H1 (cell line): ENCODE measurements around the gene TADA1. TPM values are rescaled to one million over a fixed set of nuclear protein-coding genes. Genes with fewer than 3 reads are reported as not detected.
A peak's percentile ranks its signal among the peaks of the same experiment; 100 is the strongest.

ENCODE experiments used
- CTCF ChIA-PET: fragments of 300-600 bp; sonication (Branson Sonifier 250); formaldehyde crosslinking; loops from one replicate; lab custom pipeline; 2021; ENCODE audit not compliant: partially characterized antibody; lab: Charles Lee
- POLR2A ChIA-PET: fragments of 300-600 bp; sonication (Branson Sonifier 250); formaldehyde crosslinking; loops from one replicate; lab custom pipeline; 2021; ENCODE audit warnings: inconsistent platforms; ENCODE audit not compliant: partially characterized antibody; lab: Charles Lee
- DNase-seq, 2 experiments: peaks; one replicate each; pipeline versions ENCODE4 v3.0.0 to v3.0.0-alpha.2; 2010 to 2022; ENCODE audit warnings: low spot score in 2 of 2, low read depth in 1 of 2, mixed read lengths in 1 of 2
- FAIRE-seq: peaks from 2 replicates; lab custom pipeline; 2011; peaks lifted over from hg19 to GRCh38; lab: Jason Lieb, UNC
- H2AFZ ChIP-seq: 2 replicates; pipeline ENCODE4 v1.8.1; 2012; ENCODE audit warnings: low read length, inconsistent platforms
- H2AK5ac ChIP-seq: 2 replicates; pipeline ENCODE4 v1.6.1; 2013; ENCODE audit warnings: low read depth, low read length
- H2BK120ac ChIP-seq: replicated peaks from 2 replicates; pipeline ENCODE3; 2013; ENCODE audit warnings: low read depth, low read length, inconsistent platforms
- H2BK12ac ChIP-seq: 2 replicates; pipeline ENCODE4 v1.6.1; 2013; ENCODE audit warnings: low read depth, low read length
- H2BK15ac ChIP-seq: 2 replicates; pipeline ENCODE4 v1.6.1; 2013; ENCODE audit warnings: low read length
- H2BK20ac ChIP-seq: 2 replicates; pipeline ENCODE4 v1.6.1; 2013; ENCODE audit warnings: low read length
- H2BK5ac ChIP-seq: 2 replicates; pipeline ENCODE4 v1.6.1; 2013; ENCODE audit warnings: low read depth, low read length
- H3K14ac ChIP-seq: 2 replicates; pipeline ENCODE4 v1.6.1; 2013; ENCODE audit warnings: inconsistent platforms; ENCODE audit not compliant: insufficient read length
- H3K18ac ChIP-seq: 2 replicates; pipeline ENCODE4 v1.6.1; 2013; ENCODE audit warnings: low read length; ENCODE audit errors: extremely low read depth
- H3K23ac ChIP-seq: 2 replicates; pipeline ENCODE4 v1.6.1; 2013; ENCODE audit warnings: inconsistent platforms; ENCODE audit not compliant: insufficient read length
- H3K23me2 ChIP-seq: 2 replicates; pipeline ENCODE4 v1.6.1; 2013; ENCODE audit warnings: low read depth, low read length
- H3K27ac ChIP-seq: 2 replicates; pipeline ENCODE4 v1.6.1; 2011; ENCODE audit warnings: low read depth, low read length, inconsistent platforms
- H3K27me3 ChIP-seq, 4 experiments: replicated peaks in 1 of 4; 1 replicate in 1 of 4; 2 replicates in 3 of 4; pipeline versions ENCODE4 v1.6.1 to v1.8.1; 2011 to 2013; ENCODE audit warnings: low read length in 3 of 4, mild to moderate bottlenecking in 3 of 4, inconsistent platforms in 2 of 4, mixed read lengths in 2 of 4, moderate library complexity in 1 of 4; ENCODE audit not compliant: control insufficient read depth in 3 of 4, insufficient read depth in 3 of 4; ENCODE audit errors: extremely low read depth in 1 of 4
- H3K36me3 ChIP-seq, 4 experiments: 2 replicates each; pipeline versions ENCODE4 v1.6.1 to v1.8.1; 2011 to 2013; ENCODE audit warnings: mild to moderate bottlenecking in 4 of 4, low read length in 3 of 4, moderate library complexity in 2 of 4, control low read depth in 1 of 4, inconsistent platforms in 1 of 4; ENCODE audit not compliant: insufficient read depth in 4 of 4, control insufficient read depth in 2 of 4
- H3K4ac ChIP-seq: replicated peaks from 2 replicates; pipeline ENCODE3; 2013; ENCODE audit warnings: low read length, low read depth, mixed read lengths, inconsistent platforms; ENCODE audit not compliant: insufficient read length
- H3K4me1 ChIP-seq, 4 experiments: replicated peaks in 1 of 4; 1 replicate in 1 of 4; 2 replicates in 3 of 4; pipeline versions ENCODE4 v1.6.1 to v1.8.1; 2011 to 2013; ENCODE audit warnings: low read length in 3 of 4, inconsistent platforms in 2 of 4, mixed read lengths in 1 of 4; ENCODE audit not compliant: insufficient read depth in 4 of 4, control insufficient read depth in 3 of 4
- H3K4me2 ChIP-seq, 2 experiments: 2 replicates each; pipeline versions ENCODE4 v1.6.1 to v1.8.1; 2011 to 2013; ENCODE audit warnings: low read depth in 2 of 2, low read length in 2 of 2, control low read depth in 1 of 2, inconsistent platforms in 1 of 2, mild to moderate bottlenecking in 1 of 2; ENCODE audit not compliant: insufficient read depth in 1 of 2
- H3K4me3 ChIP-seq, 4 experiments: fragments of 200-600, 300-600 bp in 1 of 4; sonication (generic), shearing (Covaris generic), sonication (Bioruptor Twin) in 1 of 4; 2 replicates each; pipeline versions ENCODE4 v1.5.1 to v1.8.1; 2011 to 2016; ENCODE audit warnings: low read length in 4 of 4, low read depth in 3 of 4, control low read depth in 2 of 4, inconsistent platforms in 2 of 4, mild to moderate bottlenecking in 2 of 4, mixed read lengths in 1 of 4, moderate library complexity in 1 of 4; ENCODE audit not compliant: insufficient read depth in 2 of 4; ENCODE audit errors: extremely low read depth in 1 of 4
- H3K56ac ChIP-seq: replicated peaks from 2 replicates; pipeline ENCODE3; 2013; ENCODE audit warnings: low read depth, mild to moderate bottlenecking, mixed read lengths, low read length, inconsistent platforms; ENCODE audit not compliant: insufficient read length
- H3K79me1 ChIP-seq: 2 replicates; pipeline ENCODE4 v1.6.1; 2013; ENCODE audit warnings: low read depth, low read length, control low read depth
- H3K79me2 ChIP-seq, 2 experiments: 2 replicates each; pipeline versions ENCODE4 v1.6.1 to v1.8.1; 2012 to 2013; ENCODE audit warnings: low read length in 2 of 2, mild to moderate bottlenecking in 2 of 2, inconsistent platforms in 1 of 2; ENCODE audit not compliant: insufficient read depth in 2 of 2, control insufficient read depth in 1 of 2
- H3K9ac ChIP-seq, 4 experiments: replicated peaks in 1 of 4; 1 replicate in 1 of 4; 2 replicates in 3 of 4; pipeline versions ENCODE4 v1.6.1 to v1.8.1; 2011 to 2013; ENCODE audit warnings: low read depth in 3 of 4, low read length in 3 of 4, control low read depth in 2 of 4, mild to moderate bottlenecking in 2 of 4, moderate library complexity in 2 of 4, inconsistent platforms in 1 of 4; ENCODE audit errors: extremely low read depth in 1 of 4
- H3K9me3 ChIP-seq, 2 experiments: 2 replicates each; pipeline versions ENCODE4 v1.6.1 to v1.8.1; 2012 to 2013; ENCODE audit warnings: mild to moderate bottlenecking in 2 of 2, moderate library complexity in 2 of 2, control low read depth in 1 of 2, inconsistent platforms in 1 of 2, low read depth in 1 of 2, low read length in 1 of 2, mixed read lengths in 1 of 2; ENCODE audit not compliant: insufficient read depth in 2 of 2
- H4K20me1 ChIP-seq, 2 experiments: replicated peaks in 1 of 2; 2 replicates each; pipeline versions ENCODE3 to v1.8.1; 2011 to 2013; ENCODE audit warnings: inconsistent platforms in 2 of 2, low read length in 2 of 2, mild to moderate bottlenecking in 1 of 2; ENCODE audit not compliant: insufficient read depth in 2 of 2, control insufficient read depth in 1 of 2
- H4K5ac ChIP-seq: 2 replicates; pipeline ENCODE4 v1.6.1; 2013; ENCODE audit warnings: low read length, low read depth, mixed read lengths, inconsistent platforms; ENCODE audit not compliant: insufficient read length
- H4K8ac ChIP-seq: 2 replicates; pipeline ENCODE4 v1.8.0; 2013; ENCODE audit warnings: mild to moderate bottlenecking, moderate library complexity, low read length, inconsistent platforms; ENCODE audit not compliant: insufficient read depth; ENCODE audit errors: extremely low read depth
- H4K91ac ChIP-seq: replicated peaks from 2 replicates; pipeline ENCODE3; 2013; ENCODE audit warnings: low read length, mixed read lengths, inconsistent platforms; ENCODE audit not compliant: insufficient read length
- CBX5 ChIP-seq: fragments of 300-800, 300-1000 bp; sonication (generic); IDR thresholded peaks from 2 replicates; pipeline ENCODE4 v1.7.1; 2016; ENCODE audit warnings: antibody characterized with exemption, low read length, low read depth
- CREB1 ChIP-seq: IDR thresholded peaks from 2 replicates; pipeline ENCODE4 v1.6.1; 2012; ENCODE audit warnings: inconsistent platforms
- E2F6 ChIP-seq: IDR thresholded peaks from 2 replicates; pipeline ENCODE4 v1.6.1; 2012; ENCODE audit warnings: inconsistent platforms
- EP300 ChIP-seq, 2 experiments: IDR thresholded peaks; 1 replicate in 1 of 2; 2 replicates in 1 of 2; pipeline ENCODE4 v1.6.1; 2011 to 2012; ENCODE audit warnings: low read depth in 2 of 2, low read length in 2 of 2, mild to moderate bottlenecking in 2 of 2, borderline replicate concordance in 1 of 2, inconsistent platforms in 1 of 2, moderate library complexity in 1 of 2
- HDAC6 ChIP-seq: IDR thresholded peaks from one replicate; pipeline ENCODE4 v1.7.1; 2012; ENCODE audit warnings: low read depth, mild to moderate bottlenecking, inconsistent platforms, low read length, moderate library complexity
- POLR2A ChIP-seq, 2 experiments: IDR thresholded peaks; 1 replicate in 1 of 2; 2 replicates in 1 of 2; pipeline ENCODE4 v1.6.1; 2011; ENCODE audit warnings: low read depth in 2 of 2, low read length in 2 of 2, mild to moderate bottlenecking in 2 of 2; ENCODE audit errors: control extremely low read depth in 1 of 2
- RBBP5 ChIP-seq: IDR thresholded peaks from 2 replicates; pipeline ENCODE4 v1.7.1; 2012; ENCODE audit warnings: low read depth, mild to moderate bottlenecking, inconsistent platforms, low read length, moderate library complexity, borderline replicate concordance
- RNF2 ChIP-seq: fragments of 200-900, 300-1000 bp; sonication (generic); IDR thresholded peaks from 2 replicates; pipeline ENCODE4 v1.7.1; 2016; ENCODE audit warnings: borderline replicate concordance, low read depth, mild to moderate bottlenecking, antibody characterized with exemption, low read length; ENCODE audit not compliant: poor library complexity, severe bottlenecking; ENCODE audit errors: missing control alignments
- SIN3A ChIP-seq, 2 experiments: IDR thresholded peaks in 1 of 2; conservative IDR thresholded peaks in 1 of 2; 2 replicates each; pipeline ENCODE4 v1.6.1; 2011 to 2012; ENCODE audit warnings: low read length in 2 of 2, improper control_type of control experiment in 1 of 2, low read depth in 1 of 2, mild to moderate bottlenecking in 1 of 2
- SIRT6 ChIP-seq: IDR thresholded peaks from one replicate; pipeline ENCODE4 v1.7.1; 2012; ENCODE audit warnings: low read length, inconsistent platforms
- SRF ChIP-seq: IDR thresholded peaks from 2 replicates; pipeline ENCODE4 v1.6.1; 2011; ENCODE audit warnings: mild to moderate bottlenecking, low read depth, low read length, moderate library complexity
- SUZ12 ChIP-seq: fragments of 200-600 bp; sonication (generic); IDR thresholded peaks from 2 replicates; pipeline ENCODE4 v1.6.1; 2012; ENCODE audit warnings: mild to moderate bottlenecking, inconsistent platforms, low read length, moderate library complexity, mixed read lengths
- WGBS, 2 experiments: shearing (Covaris generic) in 1 of 2; methylation state at CpG; one replicate each; pipeline versions ENCODE4 v1.1.6 to v1.1.7; 2013 to 2015; ENCODE audit warnings: low lambda C conversion rate in 2 of 2, mixed read lengths in 2 of 2, inconsistent platforms in 1 of 2, low coverage in 1 of 2, missing lambda C conversion rate in 1 of 2; ENCODE audit not compliant: insufficient replicate concordance in 2 of 2, insufficient coverage in 1 of 2, insufficient read length in 1 of 2; ENCODE audit errors: extremely low coverage in 1 of 2, missing lambda C conversion rate in 1 of 2; 5-methylcytosine and 5-hydroxymethylcytosine counted together
- polyA plus RNA-seq, 7 experiments: library from polyadenylated mRNA; depleted of rRNA in 3 of 7; stranded (reverse) in 5 of 7; unstranded in 2 of 7; fragments of >200 nt in 5 of 7; fragments of 200-250 nt in 2 of 7; gene quantifications; 1 replicate in 5 of 7; 2 replicates in 1 of 7; 4 replicates in 1 of 7; pipeline versions ENCODE4 v1.2.1 to v1.2.3, GENCODE V29; 2011 to 2013; ENCODE audit warnings: missing spikeins in 2 of 7, mixed read lengths in 2 of 7
- total RNA-seq: library from RNA; stranded (reverse); fragmentation: NEBNext Ultra II Directional; extraction: Animal tissue kit (Norgen Biotek cat#: 25700); gene quantifications from 2 replicates; pipeline ENCODE4 v1.2.1, GENCODE V29; 2021

Gene TADA1
- total and polyA plus RNA-seq, 2 of the 8 experiments (the other 6 are each of a cell fraction or from before 2014, with no cell fraction given): 21.1 to 23.6 TPM

- Histone ChIP-seq H4K8ac (no peak overlapping the region), H2BK20ac (no peak overlapping the region), H3K27me3 (peaks cover 2 to 19% (median 18%) of the 10 kb centered on the region in 4 experiments), H3K4ac (no peak overlapping the region), H3K36me3 (no peaks in the 10 kb centered on the region), H3K14ac (no peak overlapping the region), H3K56ac (no peak overlapping the region), H3K9me3 (peaks cover 0 to 4% of the 10 kb centered on the region in 2 experiments; a peak in 2 of 4 replicates), H3K79me2 (no peaks in the 10 kb centered on the region), H2BK12ac (peak overlapping the region; percentile 62; the same call in 1 of the 2 replicates), H2BK120ac (no peak overlapping the region), H4K91ac (no peak overlapping the region), H4K5ac (no peak overlapping the region), H3K9ac (no peak overlapping the region), H3K23me2 (peaks cover 7% of the 10 kb centered on the region; the same call in 1 of the 2 replicates), H3K79me1 (no peaks in the 10 kb centered on the region), H2AK5ac (no peak overlapping the region), H3K4me1 (peaks cover 0 to 4% (median 2%) of the 10 kb centered on the region in 4 experiments; a peak in 4 of 7 replicates), H3K4me3 (no peak overlapping the region), H2BK5ac (no peak overlapping the region), H2BK15ac (0 out of 2 replicates have a peak overlapping the region, but pooled peaks have one; percentile 40), H3K23ac (no peak overlapping the region), H3K18ac (no peak overlapping the region), H3K4me2 (no peak overlapping the region), H3K27ac (no peak overlapping the region), H2AFZ (no peak overlapping the region), H4K20me1 (no peaks in the 10 kb centered on the region)
- CTCF ChIA-PET: interaction anchor here (0.6 to 23.8 kb wide), 7 partner anchors 10 to 362 kb away, joined by 3 to 874 read pairs (median 5); no protein-coding TSS in a partner anchor
- POLR2A ChIA-PET: interaction anchor here (0.9 kb wide), 1 partner anchor 9 kb away, joined by 3 read pairs; no protein-coding TSS in a partner anchor
- 64% methylated on average over 4 of the region's 4 CpGs; no CpG with 5 or more reads in 1 of the 2 experiments for WGBS, 2 experiments
- FAIRE-seq: no peak
- peak in 1 of 2 experiments; percentile 21 for DNase-seq
- TF ChIP-seq EP300 (IDR thresholded peaks at IDR 0.05; ENCODE audit: borderline replicate concordance in 1 of 2, low read depth in 2 of 2, low read length in 2 of 2) (no peak), POLR2A (IDR thresholded peaks at IDR 0.05; ENCODE audit: control extremely low read depth in 1 of 2, low read depth in 2 of 2, low read length in 2 of 2) (no peak), SUZ12 (no peak), SIRT6 (no peak), HDAC6 (no peak), RBBP5 (no peak), SIN3A (conservative IDR thresholded peaks at IDR 0.05 in 1 of 2, IDR thresholded peaks at IDR 0.05 in 1 of 2; ENCODE audit: low read depth in 1 of 2, low read length in 2 of 2) (no peak), E2F6 (no peak), CREB1 (no peak), RNF2 (no peak), CBX5 (no peak), SRF (no peak)
Measured at GRCh38 chr1:166915941-166916340, 39.9 kb upstream of the TADA1 start.
